Mesothelial cell of epicardium (in vitro differentiated cells): ENCODE results near the gene VEGFB. TPM values are rescaled to one million over a fixed set of nuclear protein-coding genes. Genes with fewer than 3 reads are reported as not detected.
A peak's percentile ranks its signal among the peaks of the same experiment; 100 is the strongest.

Experiments used
- DNase-seq, 2 experiments: peaks; one replicate each; pipeline ENCODE4 v3.0.0; 2021; ENCODE audit warnings: low spot score in 2 of 2; ENCODE audit not compliant: unreplicated experiment in 2 of 2
- H3K27ac Mint-ChIP-seq: 2 replicates; pipeline ENCODE4 v1.8.0; 2021; ENCODE audit warnings: mixed read lengths
- H3K27me3 Mint-ChIP-seq: 2 replicates; pipeline ENCODE4 v1.8.0; 2021; ENCODE audit warnings: low read depth, mixed read lengths
- H3K36me3 Mint-ChIP-seq: 2 replicates; pipeline ENCODE4 v1.8.0; 2021; ENCODE audit warnings: mixed read lengths
- H3K4me1 Mint-ChIP-seq: 2 replicates; pipeline ENCODE4 v1.8.0; 2021; ENCODE audit warnings: mixed read lengths
- H3K4me3 Mint-ChIP-seq: 2 replicates; pipeline ENCODE4 v1.8.0; 2021; ENCODE audit warnings: mild to moderate bottlenecking, moderate library complexity, mixed read lengths
- H3K9me3 Mint-ChIP-seq: 2 replicates; pipeline ENCODE4 v1.8.0; 2021; ENCODE audit warnings: mixed read lengths
- CTCF ChIP-seq: fragments of 200-600 bp; sonication (generic); IDR thresholded peaks from one replicate; pipeline ENCODE4 v1.5.0; 2021; ENCODE audit warnings: antibody characterized with exemption; ENCODE audit not compliant: unreplicated experiment
- total RNA-seq: library from RNA; stranded (reverse); gene quantifications from 3 replicates; pipeline ENCODE4 v1.2.1, GENCODE V29; 2021

Gene VEGFB
- 83.2 to 90.1 TPM (median 85.8 TPM) in 3 replicates for total RNA-seq

- H3K36me3 Mint-ChIP-seq = peaks cover 3% of the 10 kb centered on the region
These were observed at the start of gene VEGFB for GRCh38 chr11:64233913-64234586. TSS of gene VEGFB (plus strand) at chr11:64234584. CDS start at chr11:64234834, 250 bp downstream.

GRCh38 chr11:64185175-64185692, 49.1 kb upstream of the VEGFB start:
- no peak for TF ChIP-seq CTCF

More at GRCh38 chr11:64233913-64234586, at the start of gene VEGFB:
- peaks cover 19% of the 10 kb centered on the region for H3K4me1 Mint-ChIP-seq
- peak within 1 kb of the TSS; percentile 85 for H3K27ac Mint-ChIP-seq
- H3K4me3 Mint-ChIP-seq = peak within 1 kb of the TSS; percentile 83
- no peak for TF ChIP-seq CTCF
- H3K9me3 Mint-ChIP-seq = no peaks in the 10 kb centered on the region
- no peaks in the 10 kb centered on the region for H3K27me3 Mint-ChIP-seq
- DNase-seq = peak in 1 of 2 experiments; percentile 55

GRCh38 chr11:64185693-64186491, 48.5 kb upstream of the VEGFB start, which contains the start of gene STIP1:
TSS of gene STIP1 (plus strand) at chr11:64186171. CDS start at chr11:64186262, 91 bp downstream.
- DNase-seq = peak; percentile 98 to 99
- Mint-ChIP-seq H3K4me3 (peak within 1 kb of the TSS; percentile 96), H3K9me3 (no peaks in the 10 kb centered on the region), H3K4me1 (peaks cover 25% of the 10 kb centered on the region), H3K36me3 (peaks cover 3% of the 10 kb centered on the region), H3K27me3 (no peaks in the 10 kb centered on the region), H3K27ac (peak within 1 kb of the TSS; percentile 99)
- TF ChIP-seq CTCF = no peak

More at GRCh38 chr11:64185175-64185692, 49.1 kb upstream of the VEGFB start:
- Mint-ChIP-seq H3K27ac (peak overlapping the region; percentile 99), H3K4me1 (peaks cover 30% of the 10 kb centered on the region), H3K36me3 (peaks cover 3% of the 10 kb centered on the region), H3K4me3 (peak overlapping the region; percentile 96), H3K27me3 (no peaks in the 10 kb centered on the region), H3K9me3 (no peaks in the 10 kb centered on the region)
- DNase-seq = peak in 1 of 2 experiments; percentile 53

- H3K36me3 Mint-ChIP-seq = peaks cover 3% of the 10 kb centered on the region
- no peak overlapping the region for H3K27ac Mint-ChIP-seq
- H3K4me1 Mint-ChIP-seq = peaks cover 17% of the 10 kb centered on the region
- no peak for DNase-seq
- H3K9me3 Mint-ChIP-seq = no peaks in the 10 kb centered on the region
- no peak for TF ChIP-seq CTCF
- H3K4me3 Mint-ChIP-seq = no peak overlapping the region
- no peaks in the 10 kb centered on the region for H3K27me3 Mint-ChIP-seq
These were observed 47.8 kb upstream of the VEGFB start for GRCh38 chr11:64186492-64187165.

- peaks cover 26% of the 10 kb centered on the region for H3K36me3 Mint-ChIP-seq
- no peaks in the 10 kb centered on the region for H3K27me3 Mint-ChIP-seq
- H3K9me3 Mint-ChIP-seq = no peaks in the 10 kb centered on the region
- no peak overlapping the region for H3K27ac Mint-ChIP-seq
- DNase-seq = no peak
- TF ChIP-seq CTCF = no peak
- no peak overlapping the region for H3K4me3 Mint-ChIP-seq
- H3K4me1 Mint-ChIP-seq = no peaks in the 10 kb centered on the region
These were observed 42.0 kb upstream of the VEGFB start for GRCh38 chr11:64192434-64192833.
